HL-60 (cell line): ENCODE results near the gene CD72.
"Not testable (repeated sequence)": the region's sequence is repeated elsewhere in the genome, so short reads cannot be mapped to it uniquely, and the experiment has no call there.

ENCODE experiments used
- DNase-seq, 2 experiments: peaks; one replicate each; pipeline ENCODE4 v3.0.0-alpha.2; 2010 to 2020; ENCODE audit warnings: low read depth in 1 of 2, low spot score in 1 of 2
- H3K27ac ChIP-seq: fragments of 250-450 bp; sonication (Bioruptor Pico); replicated peaks from 2 replicates; pipeline ENCODE4 v1.5.1; 2020; ENCODE audit warnings: mild to moderate bottlenecking, moderate library complexity
- H3K27me3 ChIP-seq: fragments of 250-450 bp; sonication (Bioruptor Pico); 2 replicates; pipeline ENCODE4 v1.5.1; 2021; ENCODE audit warnings: mild to moderate bottlenecking, moderate library complexity; ENCODE audit not compliant: insufficient read depth, poor library complexity, severe bottlenecking
- H3K4me3 ChIP-seq: replicated peaks from 2 replicates; pipeline ENCODE4 v1.5.1; 2011; ENCODE audit warnings: mild to moderate bottlenecking, control low read depth, low read length; ENCODE audit not compliant: insufficient read depth
- GABPA ChIP-seq: IDR thresholded peaks from 2 replicates; pipeline ENCODE4 v1.6.1; 2012; ENCODE audit warnings: low read depth
- POLR2AphosphoS5 ChIP-seq: IDR thresholded peaks from 2 replicates; pipeline ENCODE4 v1.6.1; 2012; ENCODE audit warnings: low read depth
- REST ChIP-seq: IDR thresholded peaks from 2 replicates; pipeline ENCODE4 v1.6.1; 2012; ENCODE audit warnings: low read depth; ENCODE audit not compliant: insufficient replicate concordance
- SPI1 ChIP-seq: IDR thresholded peaks from 2 replicates; pipeline ENCODE4 v1.6.1; 2012; ENCODE audit warnings: low read depth, mild to moderate bottlenecking, borderline replicate concordance
- TF ChIP-seq, protein P1 (sequence below): IDR thresholded peaks from one replicate; pipeline ENCODE4 v1.5.1; 2011; ENCODE audit warnings: low read length, control low read depth, inconsistent platforms; ENCODE audit not compliant: insufficient read depth

The CD72 gene

DNA sequence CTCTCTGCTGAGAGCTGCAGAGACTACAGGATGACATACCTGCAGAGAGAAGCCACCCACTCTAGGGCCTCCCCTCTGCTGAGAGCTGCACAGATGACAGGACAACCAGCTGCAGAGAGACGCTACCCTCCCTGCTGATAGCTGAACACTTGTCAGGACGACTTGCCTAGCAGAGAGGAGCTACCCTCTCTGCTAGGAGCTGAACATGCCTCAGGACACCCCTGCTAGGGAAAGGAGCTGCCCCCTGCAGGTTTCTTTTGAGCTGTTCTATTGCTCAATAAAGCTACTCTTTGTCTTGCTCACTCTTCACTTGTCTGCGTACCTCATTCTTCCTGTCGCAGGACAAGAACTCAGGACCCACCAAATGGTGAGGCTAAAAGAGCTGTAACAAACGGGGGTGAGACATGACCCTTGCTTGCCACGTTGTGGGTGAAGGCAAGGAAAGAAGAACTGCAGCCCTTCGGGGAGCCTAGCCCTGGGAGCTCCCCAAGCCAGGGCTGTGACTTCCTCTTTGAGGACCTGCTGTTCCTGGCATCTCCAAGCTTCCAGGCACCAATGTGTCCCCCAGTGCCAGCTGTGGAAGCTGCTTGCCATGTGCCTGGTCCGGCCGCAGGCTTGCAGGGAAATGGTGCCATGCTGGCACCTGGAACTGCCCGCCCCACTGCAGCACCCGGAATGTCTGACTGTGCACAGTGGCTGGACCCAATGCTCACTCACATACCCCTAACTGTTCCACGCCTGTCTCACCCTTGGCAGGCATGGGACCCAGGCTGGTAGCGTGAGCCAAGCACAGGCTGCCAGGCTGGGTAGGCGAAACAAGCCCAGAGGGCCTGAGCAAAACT is 18.2 kb downstream of the CD72 start:
- peak in 1 of 2 experiments; percentile 57 for DNase-seq
- H3K27me3 ChIP-seq = no peaks in the 10 kb centered on the region
- TF ChIP-seq POLR2AphosphoS5 = no peak
- TF ChIP-seq, protein P1, sequence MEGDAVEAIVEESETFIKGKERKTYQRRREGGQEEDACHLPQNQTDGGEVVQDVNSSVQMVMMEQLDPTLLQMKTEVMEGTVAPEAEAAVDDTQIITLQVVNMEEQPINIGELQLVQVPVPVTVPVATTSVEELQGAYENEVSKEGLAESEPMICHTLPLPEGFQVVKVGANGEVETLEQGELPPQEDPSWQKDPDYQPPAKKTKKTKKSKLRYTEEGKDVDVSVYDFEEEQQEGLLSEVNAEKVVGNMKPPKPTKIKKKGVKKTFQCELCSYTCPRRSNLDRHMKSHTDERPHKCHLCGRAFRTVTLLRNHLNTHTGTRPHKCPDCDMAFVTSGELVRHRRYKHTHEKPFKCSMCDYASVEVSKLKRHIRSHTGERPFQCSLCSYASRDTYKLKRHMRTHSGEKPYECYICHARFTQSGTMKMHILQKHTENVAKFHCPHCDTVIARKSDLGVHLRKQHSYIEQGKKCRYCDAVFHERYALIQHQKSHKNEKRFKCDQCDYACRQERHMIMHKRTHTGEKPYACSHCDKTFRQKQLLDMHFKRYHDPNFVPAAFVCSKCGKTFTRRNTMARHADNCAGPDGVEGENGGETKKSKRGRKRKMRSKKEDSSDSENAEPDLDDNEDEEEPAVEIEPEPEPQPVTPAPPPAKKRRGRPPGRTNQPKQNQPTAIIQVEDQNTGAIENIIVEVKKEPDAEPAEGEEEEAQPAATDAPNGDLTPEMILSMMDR = no peak
- TF ChIP-seq SPI1 = peak; percentile 91
- TF ChIP-seq GABPA = no peak
- no peak for TF ChIP-seq REST
- H3K27ac ChIP-seq = no peak overlapping the region
- no peak overlapping the region for H3K4me3 ChIP-seq

DNA sequence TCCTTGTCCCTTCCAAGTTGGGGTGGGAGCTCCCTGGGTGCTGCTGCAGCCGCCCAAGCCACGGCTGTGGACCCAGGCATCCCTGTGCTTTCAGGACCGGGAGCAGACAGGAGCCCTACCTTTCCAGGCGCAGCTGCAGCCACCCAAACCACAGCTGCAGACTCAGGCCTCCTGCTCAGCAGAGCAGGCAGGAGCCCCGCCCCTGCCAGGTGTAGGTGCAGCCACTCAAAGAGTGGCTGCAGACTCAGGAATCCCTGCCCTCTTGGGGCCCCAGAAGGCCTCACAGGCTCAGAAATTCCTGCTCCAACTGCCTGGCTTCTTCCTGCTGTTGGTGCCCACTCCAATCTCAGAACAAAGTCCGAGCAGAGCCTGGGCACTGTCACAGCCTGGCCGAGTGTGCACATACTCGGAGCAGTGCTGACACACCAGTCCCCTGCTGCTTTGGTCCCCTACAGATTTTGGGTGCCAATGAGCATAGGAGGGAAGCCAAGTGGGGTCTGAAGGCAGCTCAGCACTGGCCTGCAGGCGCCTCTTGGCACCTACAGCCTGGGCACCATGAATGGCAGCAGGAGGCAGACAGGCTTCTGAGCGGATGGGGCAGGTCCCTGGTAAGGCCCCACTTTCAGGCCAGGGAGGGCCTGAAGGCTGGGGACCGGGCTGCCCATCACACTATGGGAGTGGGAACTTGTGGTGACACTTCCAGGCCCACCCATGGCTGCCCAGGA is 19.2 kb downstream of the CD72 start:
- no peak for TF ChIP-seq REST
- no peak for TF ChIP-seq SPI1
- TF ChIP-seq GABPA = no peak
- TF ChIP-seq POLR2AphosphoS5 = no peak
- TF ChIP-seq, protein P1 = no peak
- DNase-seq = no peak
- Histone ChIP-seq H3K27ac (no peak overlapping the region), H3K4me3 (no peak overlapping the region), H3K27me3 (no peaks in the 10 kb centered on the region)

- DNase-seq, H3K4me3 ChIP-seq, H3K27ac ChIP-seq, H3K27me3 ChIP-seq: not testable (repeated sequence)
These were observed 21.3 kb downstream of the CD72 start for GRCh38 chr9:35596907-35597306.

- H3K27ac ChIP-seq = no peak overlapping the region
- DNase-seq = no peak
- no peak overlapping the region for H3K4me3 ChIP-seq
- TF ChIP-seq, protein P1 = no peak
- TF ChIP-seq GABPA = no peak
- no peak for TF ChIP-seq SPI1
- TF ChIP-seq REST = no peak
- no peak for TF ChIP-seq POLR2AphosphoS5
- no peaks in the 10 kb centered on the region for H3K27me3 ChIP-seq
These were observed 23.7 kb downstream of the CD72 start for GRCh38 chr9:35594471-35594870.
